ENCODE data around the gene CCNG2. TPM values are rescaled to one million over a fixed set of nuclear protein-coding genes. Genes with fewer than 3 reads are reported as not detected.

Gene CCNG2
- total and polyA plus RNA-seq, 10 of the 15 experiments (the other 5 are each of a cell fraction or from before 2014, with no cell fraction given): 1.9 to 70.6 (median 5.9) TPM

DNA sequence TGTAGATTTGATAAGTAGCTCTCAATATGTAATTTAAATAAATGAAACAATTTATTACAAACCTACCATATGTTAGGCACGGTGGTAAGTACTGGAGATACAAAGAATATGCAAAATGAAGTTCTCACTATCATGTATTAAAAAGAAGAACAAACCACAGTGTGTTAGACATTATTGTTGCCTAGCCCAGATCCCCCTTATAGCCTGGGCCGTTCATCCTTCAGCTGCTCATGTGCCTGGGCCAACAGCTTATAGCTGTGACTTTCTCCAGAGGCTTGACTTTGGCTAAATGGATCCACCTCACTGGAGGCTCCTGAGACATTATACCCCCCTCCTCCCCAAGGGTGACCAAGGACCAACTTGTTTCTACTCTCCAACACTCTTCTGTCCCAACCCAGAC lies 29.8 kb upstream of the CCNG2 start (continued):
- TF ChIP-seq ZNF274 (IDR thresholded peaks at IDR 0.05; ENCODE audit: insufficient read depth, insufficient read length): no peak
- TF ChIP-seq, protein P1, sequence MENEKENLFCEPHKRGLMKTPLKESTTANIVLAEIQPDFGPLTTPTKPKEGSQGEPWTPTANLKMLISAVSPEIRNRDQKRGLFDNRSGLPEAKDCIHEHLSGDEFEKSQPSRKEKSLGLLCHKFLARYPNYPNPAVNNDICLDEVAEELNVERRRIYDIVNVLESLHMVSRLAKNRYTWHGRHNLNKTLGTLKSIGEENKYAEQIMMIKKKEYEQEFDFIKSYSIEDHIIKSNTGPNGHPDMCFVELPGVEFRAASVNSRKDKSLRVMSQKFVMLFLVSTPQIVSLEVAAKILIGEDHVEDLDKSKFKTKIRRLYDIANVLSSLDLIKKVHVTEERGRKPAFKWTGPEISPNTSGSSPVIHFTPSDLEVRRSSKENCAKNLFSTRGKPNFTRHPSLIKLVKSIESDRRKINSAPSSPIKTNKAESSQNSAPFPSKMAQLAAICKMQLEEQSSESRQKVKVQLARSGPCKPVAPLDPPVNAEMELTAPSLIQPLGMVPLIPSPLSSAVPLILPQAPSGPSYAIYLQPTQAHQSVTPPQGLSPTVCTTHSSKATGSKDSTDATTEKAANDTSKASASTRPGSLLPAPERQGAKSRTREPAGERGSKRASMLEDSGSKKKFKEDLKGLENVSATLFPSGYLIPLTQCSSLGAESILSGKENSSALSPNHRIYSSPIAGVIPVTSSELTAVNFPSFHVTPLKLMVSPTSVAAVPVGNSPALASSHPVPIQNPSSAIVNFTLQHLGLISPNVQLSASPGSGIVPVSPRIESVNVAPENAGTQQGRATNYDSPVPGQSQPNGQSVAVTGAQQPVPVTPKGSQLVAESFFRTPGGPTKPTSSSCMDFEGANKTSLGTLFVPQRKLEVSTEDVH (IDR thresholded peaks at IDR 0.05; ENCODE audit: low read depth, partially characterized antibody): no peak
- TF ChIP-seq NRF1 (conservative IDR thresholded peaks at IDR 0.05; ENCODE audit: low read depth, low read length): no peak
- no peak for TF ChIP-seq SREBF1 (IDR thresholded peaks at IDR 0.05; ENCODE audit: low read length)
- no peak for TF ChIP-seq RFX5 (IDR thresholded peaks at IDR 0.05; ENCODE audit: low read depth, low read length)
- TF ChIP-seq RCOR1 (conservative IDR thresholded peaks at IDR 0.05; ENCODE audit: low read depth, low read length): no peak
- TF ChIP-seq, protein P2, sequence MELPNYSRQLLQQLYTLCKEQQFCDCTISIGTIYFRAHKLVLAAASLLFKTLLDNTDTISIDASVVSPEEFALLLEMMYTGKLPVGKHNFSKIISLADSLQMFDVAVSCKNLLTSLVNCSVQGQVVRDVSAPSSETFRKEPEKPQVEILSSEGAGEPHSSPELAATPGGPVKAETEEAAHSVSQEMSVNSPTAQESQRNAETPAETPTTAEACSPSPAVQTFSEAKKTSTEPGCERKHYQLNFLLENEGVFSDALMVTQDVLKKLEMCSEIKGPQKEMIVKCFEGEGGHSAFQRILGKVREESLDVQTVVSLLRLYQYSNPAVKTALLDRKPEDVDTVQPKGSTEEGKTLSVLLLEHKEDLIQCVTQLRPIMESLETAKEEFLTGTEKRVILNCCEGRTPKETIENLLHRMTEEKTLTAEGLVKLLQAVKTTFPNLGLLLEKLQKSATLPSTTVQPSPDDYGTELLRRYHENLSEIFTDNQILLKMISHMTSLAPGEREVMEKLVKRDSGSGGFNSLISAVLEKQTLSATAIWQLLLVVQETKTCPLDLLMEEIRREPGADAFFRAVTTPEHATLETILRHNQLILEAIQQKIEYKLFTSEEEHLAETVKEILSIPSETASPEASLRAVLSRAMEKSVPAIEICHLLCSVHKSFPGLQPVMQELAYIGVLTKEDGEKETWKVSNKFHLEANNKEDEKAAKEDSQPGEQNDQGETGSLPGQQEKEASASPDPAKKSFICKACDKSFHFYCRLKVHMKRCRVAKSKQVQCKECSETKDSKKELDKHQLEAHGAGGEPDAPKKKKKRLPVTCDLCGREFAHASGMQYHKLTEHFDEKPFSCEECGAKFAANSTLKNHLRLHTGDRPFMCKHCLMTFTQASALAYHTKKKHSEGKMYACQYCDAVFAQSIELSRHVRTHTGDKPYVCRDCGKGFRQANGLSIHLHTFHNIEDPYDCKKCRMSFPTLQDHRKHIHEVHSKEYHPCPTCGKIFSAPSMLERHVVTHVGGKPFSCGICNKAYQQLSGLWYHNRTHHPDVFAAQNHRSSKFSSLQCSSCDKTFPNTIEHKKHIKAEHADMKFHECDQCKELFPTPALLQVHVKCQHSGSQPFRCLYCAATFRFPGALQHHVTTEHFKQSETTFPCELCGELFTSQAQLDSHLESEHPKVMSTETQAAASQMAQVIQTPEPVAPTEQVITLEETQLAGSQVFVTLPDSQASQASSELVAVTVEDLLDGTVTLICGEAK (IDR thresholded peaks at IDR 0.05; ENCODE audit: borderline replicate concordance): no peak
- TF ChIP-seq TCF12 (IDR thresholded peaks at IDR 0.05; ENCODE audit: low read depth, low read length): no peak
- TF ChIP-seq YY1 (IDR thresholded peaks at IDR 0.05; ENCODE audit: low read depth, low read length): no peak
- TF ChIP-seq BACH1 (IDR thresholded peaks at IDR 0.05; ENCODE audit: borderline replicate concordance): no peak
- TF ChIP-seq, protein P3, sequence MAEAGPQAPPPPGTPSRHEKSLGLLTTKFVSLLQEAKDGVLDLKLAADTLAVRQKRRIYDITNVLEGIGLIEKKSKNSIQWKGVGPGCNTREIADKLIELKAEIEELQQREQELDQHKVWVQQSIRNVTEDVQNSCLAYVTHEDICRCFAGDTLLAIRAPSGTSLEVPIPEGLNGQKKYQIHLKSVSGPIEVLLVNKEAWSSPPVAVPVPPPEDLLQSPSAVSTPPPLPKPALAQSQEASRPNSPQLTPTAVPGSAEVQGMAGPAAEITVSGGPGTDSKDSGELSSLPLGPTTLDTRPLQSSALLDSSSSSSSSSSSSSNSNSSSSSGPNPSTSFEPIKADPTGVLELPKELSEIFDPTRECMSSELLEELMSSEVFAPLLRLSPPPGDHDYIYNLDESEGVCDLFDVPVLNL (IDR thresholded peaks at IDR 0.05; ENCODE audit: low read depth, low read length): no peak

Data from GM12878 (cell line).